ENCODE measurements around the gene RNF19B.

GRCh38 chr1:32910319-32910718, 54.3 kb downstream of the RNF19B start:
- TF ChIP-seq CTCF (IDR thresholded peaks at IDR 0.05; ENCODE audit: insufficient read depth, low read length) (no peak), POLR2AphosphoS5 (IDR thresholded peaks at IDR 0.05; ENCODE audit: low read depth) (no peak)

Measured in HL-60 (cell line).